GM23338 (cell line): Measurements from ENCODE around the gene MYDGF.

Experiments used
- CREB1 ChIP-seq: fragments of 250-450 bp; sonication (Bioruptor Pico); IDR thresholded peaks from 2 replicates; pipeline ENCODE4 v1.5.0; 2020; ENCODE audit warnings: low read depth, mild to moderate bottlenecking, moderate library complexity
- EZH2 ChIP-seq: fragments of 200-600 bp; sonication (generic); IDR thresholded peaks from one replicate; pipeline ENCODE4 v1.8.0; 2017; ENCODE audit warnings: antibody characterized with exemption, mild to moderate bottlenecking, low read depth; ENCODE audit not compliant: unreplicated experiment
- EZH2phosphoT487 ChIP-seq: fragments of 200-600 bp; sonication (generic); IDR thresholded peaks from one replicate; pipeline ENCODE4 v1.8.1; 2018; ENCODE audit warnings: antibody characterized with exemption; ENCODE audit not compliant: unreplicated experiment
- JUNB ChIP-seq: IDR thresholded peaks from one replicate; pipeline ENCODE4 v1.6.1; 2016; ENCODE audit warnings: antibody characterized with exemption; ENCODE audit not compliant: unreplicated experiment
- NANOG ChIP-seq: IDR thresholded peaks from 2 replicates; pipeline ENCODE4 v1.6.1; 2016; ENCODE audit warnings: antibody characterized with exemption, borderline replicate concordance
- POLR2AphosphoS5 ChIP-seq: IDR thresholded peaks from 2 replicates; pipeline ENCODE4 v1.6.1; 2016; ENCODE audit warnings: antibody characterized with exemption, low read depth
- STAT1 ChIP-seq: IDR thresholded peaks from one replicate; pipeline ENCODE4 v1.6.1; 2016; ENCODE audit warnings: antibody characterized with exemption; ENCODE audit not compliant: unreplicated experiment
- ZNF114 ChIP-seq: fragments of 250-450 bp; sonication (Bioruptor Pico); IDR thresholded peaks from 2 replicates; pipeline ENCODE4 v1.5.0; 2020; ENCODE audit warnings: mild to moderate bottlenecking, moderate library complexity
- ZNF331 ChIP-seq: fragments of 250-450 bp; sonication (Bioruptor Pico); IDR thresholded peaks from 2 replicates; pipeline ENCODE4 v1.5.0; 2020; ENCODE audit warnings: low read depth, mild to moderate bottlenecking, moderate library complexity
- TF ChIP-seq, protein P1 (sequence below), 2 experiments: fragments of 200-600 bp in 1 of 2; sonication (generic) in 1 of 2; conservative IDR thresholded peaks; 2 replicates each; pipeline versions ENCODE4 v1.5.1 to v1.6.1; 2016 to 2017; ENCODE audit warnings: antibody characterized with exemption in 2 of 2, low read depth in 2 of 2, mild to moderate bottlenecking in 2 of 2, moderate library complexity in 1 of 2
- TF ChIP-seq, protein P2 (sequence below): IDR thresholded peaks from one replicate; pipeline ENCODE4 v1.6.1; 2018; ENCODE audit warnings: antibody characterized with exemption; ENCODE audit not compliant: unreplicated experiment
- TF ChIP-seq, protein P3 (sequence below): IDR thresholded peaks from 2 replicates; pipeline ENCODE4 v1.6.1; 2016; ENCODE audit warnings: antibody characterized with exemption

DNA sequence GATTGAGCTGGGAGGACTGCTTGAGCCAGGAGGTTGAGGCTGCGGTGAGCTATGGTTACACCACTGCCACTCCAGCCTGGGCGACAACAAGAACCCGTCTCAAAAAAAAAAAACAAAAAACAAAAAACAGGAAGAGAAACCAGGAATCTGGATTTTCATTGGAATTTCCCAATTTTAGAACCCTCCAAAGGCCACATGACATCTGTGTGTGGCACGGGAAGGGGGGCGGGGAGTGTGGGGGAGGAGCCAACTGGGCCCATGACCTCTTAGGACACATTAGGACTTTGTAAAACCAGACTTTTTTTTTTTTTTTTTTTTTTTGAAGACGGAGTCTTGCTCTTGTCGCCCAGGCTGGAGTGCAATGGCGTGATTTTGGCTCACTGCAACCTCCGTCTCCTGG, 21.2 kb upstream of the MYDGF start:
- TF ChIP-seq POLR2AphosphoS5 (no peak), EZH2phosphoT487 (no peak), EZH2 (no peak), CREB1 (no peak), ZNF114 (no peak), JUNB (no peak), STAT1 (no peak), NANOG (no peak), ZNF331 (CRISPR knock-in tag) (no peak)
- TF ChIP-seq, protein P1, sequence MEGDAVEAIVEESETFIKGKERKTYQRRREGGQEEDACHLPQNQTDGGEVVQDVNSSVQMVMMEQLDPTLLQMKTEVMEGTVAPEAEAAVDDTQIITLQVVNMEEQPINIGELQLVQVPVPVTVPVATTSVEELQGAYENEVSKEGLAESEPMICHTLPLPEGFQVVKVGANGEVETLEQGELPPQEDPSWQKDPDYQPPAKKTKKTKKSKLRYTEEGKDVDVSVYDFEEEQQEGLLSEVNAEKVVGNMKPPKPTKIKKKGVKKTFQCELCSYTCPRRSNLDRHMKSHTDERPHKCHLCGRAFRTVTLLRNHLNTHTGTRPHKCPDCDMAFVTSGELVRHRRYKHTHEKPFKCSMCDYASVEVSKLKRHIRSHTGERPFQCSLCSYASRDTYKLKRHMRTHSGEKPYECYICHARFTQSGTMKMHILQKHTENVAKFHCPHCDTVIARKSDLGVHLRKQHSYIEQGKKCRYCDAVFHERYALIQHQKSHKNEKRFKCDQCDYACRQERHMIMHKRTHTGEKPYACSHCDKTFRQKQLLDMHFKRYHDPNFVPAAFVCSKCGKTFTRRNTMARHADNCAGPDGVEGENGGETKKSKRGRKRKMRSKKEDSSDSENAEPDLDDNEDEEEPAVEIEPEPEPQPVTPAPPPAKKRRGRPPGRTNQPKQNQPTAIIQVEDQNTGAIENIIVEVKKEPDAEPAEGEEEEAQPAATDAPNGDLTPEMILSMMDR (conservative IDR thresholded peaks at IDR 0.05; ENCODE audit: low read depth in 2 of 2), result no peak
- TF ChIP-seq, protein P2, sequence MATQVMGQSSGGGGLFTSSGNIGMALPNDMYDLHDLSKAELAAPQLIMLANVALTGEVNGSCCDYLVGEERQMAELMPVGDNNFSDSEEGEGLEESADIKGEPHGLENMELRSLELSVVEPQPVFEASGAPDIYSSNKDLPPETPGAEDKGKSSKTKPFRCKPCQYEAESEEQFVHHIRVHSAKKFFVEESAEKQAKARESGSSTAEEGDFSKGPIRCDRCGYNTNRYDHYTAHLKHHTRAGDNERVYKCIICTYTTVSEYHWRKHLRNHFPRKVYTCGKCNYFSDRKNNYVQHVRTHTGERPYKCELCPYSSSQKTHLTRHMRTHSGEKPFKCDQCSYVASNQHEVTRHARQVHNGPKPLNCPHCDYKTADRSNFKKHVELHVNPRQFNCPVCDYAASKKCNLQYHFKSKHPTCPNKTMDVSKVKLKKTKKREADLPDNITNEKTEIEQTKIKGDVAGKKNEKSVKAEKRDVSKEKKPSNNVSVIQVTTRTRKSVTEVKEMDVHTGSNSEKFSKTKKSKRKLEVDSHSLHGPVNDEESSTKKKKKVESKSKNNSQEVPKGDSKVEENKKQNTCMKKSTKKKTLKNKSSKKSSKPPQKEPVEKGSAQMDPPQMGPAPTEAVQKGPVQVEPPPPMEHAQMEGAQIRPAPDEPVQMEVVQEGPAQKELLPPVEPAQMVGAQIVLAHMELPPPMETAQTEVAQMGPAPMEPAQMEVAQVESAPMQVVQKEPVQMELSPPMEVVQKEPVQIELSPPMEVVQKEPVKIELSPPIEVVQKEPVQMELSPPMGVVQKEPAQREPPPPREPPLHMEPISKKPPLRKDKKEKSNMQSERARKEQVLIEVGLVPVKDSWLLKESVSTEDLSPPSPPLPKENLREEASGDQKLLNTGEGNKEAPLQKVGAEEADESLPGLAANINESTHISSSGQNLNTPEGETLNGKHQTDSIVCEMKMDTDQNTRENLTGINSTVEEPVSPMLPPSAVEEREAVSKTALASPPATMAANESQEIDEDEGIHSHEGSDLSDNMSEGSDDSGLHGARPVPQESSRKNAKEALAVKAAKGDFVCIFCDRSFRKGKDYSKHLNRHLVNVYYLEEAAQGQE, result no peak
- TF ChIP-seq, protein P3, sequence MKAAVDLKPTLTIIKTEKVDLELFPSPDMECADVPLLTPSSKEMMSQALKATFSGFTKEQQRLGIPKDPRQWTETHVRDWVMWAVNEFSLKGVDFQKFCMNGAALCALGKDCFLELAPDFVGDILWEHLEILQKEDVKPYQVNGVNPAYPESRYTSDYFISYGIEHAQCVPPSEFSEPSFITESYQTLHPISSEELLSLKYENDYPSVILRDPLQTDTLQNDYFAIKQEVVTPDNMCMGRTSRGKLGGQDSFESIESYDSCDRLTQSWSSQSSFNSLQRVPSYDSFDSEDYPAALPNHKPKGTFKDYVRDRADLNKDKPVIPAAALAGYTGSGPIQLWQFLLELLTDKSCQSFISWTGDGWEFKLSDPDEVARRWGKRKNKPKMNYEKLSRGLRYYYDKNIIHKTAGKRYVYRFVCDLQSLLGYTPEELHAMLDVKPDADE, result no peak
